Amygdala (tissue), 56 donors: ENCODE data around the gene RALBP1.

Experiments used
- DNase-seq, 56 donors: peaks; one replicate each; lab custom pipeline; 2025; lab: John Stamatoyannopoulos, UW

Gene RALBP1

DNA sequence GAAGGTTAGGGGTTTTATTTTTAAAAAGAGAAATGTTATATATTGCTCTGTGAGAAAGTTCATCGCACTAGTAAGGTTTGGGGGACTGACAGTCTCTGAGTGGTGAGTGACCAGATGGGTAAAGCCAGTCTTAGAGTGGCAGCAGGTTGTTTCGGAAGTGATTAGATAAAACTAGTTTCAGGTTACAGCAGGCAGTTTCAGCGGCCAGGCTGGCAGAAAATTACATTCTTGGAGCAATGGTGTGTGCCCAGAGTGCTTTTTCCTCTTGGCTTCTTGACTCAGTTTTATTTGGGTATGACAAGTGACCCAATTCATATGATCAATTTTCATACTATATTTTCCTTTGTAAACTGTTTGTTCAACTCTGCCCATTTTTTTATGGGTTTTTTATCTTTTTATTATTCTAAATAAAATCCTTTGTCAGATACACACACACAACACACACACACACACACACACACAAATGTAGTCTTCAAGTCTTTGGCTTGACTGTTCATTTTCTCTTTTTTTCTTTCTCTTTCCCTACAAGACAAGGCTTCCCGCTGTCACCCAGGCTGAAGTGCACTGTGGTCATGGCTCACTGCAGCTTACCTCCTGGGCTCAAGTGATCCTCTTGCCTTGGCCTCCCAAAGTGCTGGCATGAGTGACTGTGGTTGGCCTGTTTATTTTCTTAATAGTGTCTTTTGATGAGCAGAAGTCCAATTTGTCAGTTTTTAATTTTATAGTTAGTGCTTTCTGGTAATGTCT lies 30.9 kb downstream of the RALBP1 start:
- DNase-seq: no peak

DNA sequence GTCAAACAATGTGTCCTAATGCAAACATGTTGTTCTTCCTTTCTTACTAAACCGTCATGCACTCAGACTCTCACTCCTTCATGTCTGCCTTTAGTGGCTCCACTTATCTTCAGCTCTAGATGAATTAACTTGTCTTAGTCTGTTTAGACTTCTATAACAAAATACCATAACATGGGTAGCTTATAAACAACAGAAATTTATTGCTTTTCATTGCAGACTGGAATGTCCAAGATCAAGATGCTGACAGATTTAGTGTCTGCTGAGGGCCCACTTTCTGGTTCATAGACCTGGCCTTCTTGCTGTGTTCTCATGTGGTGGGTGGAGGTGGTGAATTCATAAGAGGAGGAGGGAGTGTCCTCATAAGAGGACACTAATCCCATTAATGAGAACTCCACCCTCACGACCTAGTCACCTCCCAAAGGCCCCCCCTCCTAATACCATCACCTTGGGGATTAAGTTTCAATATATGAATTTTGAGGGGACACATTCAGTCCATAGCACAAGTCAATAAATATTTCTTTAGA lies 32.3 kb downstream of the RALBP1 start:
- DNase-seq: no peak

DNA sequence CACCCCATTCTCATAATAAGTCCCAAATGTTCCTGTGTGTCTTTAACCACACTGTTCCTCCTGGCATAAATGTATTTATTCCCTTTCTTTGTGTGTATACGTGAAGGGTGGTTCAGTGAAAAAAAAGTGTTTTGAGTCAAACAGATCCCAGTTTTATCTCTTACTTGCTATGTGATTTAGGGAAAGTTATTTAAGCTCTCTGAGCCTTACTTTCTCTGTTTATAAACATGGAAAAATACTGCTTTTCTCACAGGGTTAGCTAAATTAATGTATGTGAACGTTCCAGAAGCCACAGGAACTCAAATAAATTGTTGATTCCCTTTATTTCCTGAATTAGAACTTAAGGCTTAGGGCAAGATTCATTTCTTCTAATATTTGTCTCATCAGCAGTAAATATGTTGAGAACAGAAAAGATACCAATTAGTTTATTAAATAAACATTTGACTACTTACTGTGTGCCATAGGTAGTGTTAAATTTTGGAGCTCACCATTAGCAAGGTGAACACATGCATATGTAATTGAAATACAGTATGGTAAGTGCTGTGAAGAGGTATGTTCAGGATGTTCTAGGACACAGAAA lies 33.2 kb downstream of the RALBP1 start:
- no peak for DNase-seq

DNA sequence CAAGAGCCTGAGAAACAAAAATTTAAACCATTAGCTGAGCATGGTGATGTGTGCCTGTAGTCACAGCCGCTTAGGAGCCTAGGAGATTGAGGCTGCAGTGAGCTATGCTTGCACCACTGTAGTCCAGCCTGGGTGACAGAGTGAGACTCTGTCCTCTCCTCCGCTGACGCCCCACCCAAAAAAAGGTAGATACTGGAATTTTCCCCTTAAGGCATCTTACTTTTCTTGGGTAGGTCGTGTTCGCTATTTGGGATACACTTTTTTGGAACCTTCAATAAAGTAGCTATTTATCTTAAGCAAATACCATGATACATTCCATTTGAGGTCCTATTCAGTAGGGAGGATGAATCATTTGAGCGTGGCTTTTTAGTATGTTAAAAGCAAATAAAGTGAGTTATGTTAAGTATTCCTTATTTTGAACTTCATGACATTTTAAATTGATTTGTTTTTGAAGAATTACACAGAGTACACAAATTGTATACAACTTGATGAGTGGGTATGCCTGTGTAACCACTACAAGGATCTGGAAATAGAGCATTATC lies 38.7 kb downstream of the RALBP1 start:
- no peak for DNase-seq

DNA sequence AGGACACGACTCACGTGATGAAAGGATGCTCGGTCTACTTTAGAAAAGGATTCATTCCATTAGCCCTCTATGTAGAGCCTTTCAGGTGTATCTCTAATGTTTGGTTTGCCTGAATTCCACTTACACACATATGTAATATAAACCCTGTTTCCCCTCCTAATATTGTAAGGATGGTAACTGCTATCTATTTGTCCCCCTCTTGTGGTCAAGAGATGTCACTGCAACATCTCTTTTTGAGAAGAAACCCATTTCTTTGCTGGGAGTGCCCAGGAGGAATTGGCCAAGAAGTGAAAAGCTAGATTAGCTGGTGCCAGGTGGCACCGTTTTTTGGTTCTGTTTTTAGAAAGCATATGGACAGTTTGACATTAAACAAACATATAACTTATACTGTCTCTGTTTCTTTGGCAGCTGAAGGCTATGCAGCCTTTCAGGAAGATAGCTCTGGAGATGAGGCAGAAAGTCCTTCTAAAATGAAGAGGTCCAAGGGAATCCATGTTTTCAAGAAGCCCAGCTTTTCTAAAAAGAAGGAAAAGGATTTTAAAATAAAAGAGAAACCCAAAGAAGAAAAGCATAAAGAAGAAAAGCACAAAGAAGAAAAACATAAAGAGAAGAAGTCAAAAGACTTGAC lies 41.2 kb downstream of the RALBP1 start:
- DNase-seq: peak in 1 of 56 donors; percentile 1

DNA sequence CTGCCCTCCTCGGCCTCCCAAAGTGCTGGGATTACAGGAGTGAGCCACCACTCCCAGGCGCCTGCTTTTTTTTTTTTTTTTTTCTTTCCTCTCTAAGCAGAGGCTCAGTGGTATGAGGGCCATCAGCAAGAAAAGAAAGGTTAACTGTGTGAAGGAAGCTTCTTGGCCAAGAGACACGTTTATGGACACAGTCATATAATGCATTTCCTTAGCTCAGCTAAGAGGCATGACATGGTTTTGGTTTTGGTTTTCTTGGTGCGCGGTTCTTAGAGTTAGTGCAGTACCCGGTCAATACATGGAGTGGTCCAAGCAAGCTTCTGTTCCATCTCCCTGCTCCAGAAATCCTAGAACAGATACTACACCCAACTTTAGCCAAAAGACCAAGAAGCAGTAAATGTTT lies 42.6 kb downstream of the RALBP1 start:
- no peak for DNase-seq

DNA sequence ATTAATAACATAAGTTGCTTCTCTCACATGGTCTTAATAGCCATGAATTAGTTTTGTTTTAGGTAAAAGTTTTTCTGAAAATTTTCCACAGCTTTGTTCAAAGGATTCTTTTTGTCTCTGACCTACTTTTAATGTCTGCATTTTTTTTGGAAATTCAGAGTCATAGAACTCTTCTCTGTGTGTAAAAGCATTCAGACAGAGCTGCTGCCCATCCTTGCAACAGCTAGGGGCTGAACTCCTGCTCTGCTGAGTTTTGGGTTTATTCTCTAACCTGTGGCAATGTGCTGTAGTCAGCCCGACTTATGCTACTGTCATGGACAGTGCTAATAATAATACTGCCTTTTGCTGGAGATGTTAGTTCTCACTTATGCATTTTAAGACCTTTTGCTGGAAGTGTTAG lies 44.1 kb downstream of the RALBP1 start:
- DNase-seq: no peak

DNA sequence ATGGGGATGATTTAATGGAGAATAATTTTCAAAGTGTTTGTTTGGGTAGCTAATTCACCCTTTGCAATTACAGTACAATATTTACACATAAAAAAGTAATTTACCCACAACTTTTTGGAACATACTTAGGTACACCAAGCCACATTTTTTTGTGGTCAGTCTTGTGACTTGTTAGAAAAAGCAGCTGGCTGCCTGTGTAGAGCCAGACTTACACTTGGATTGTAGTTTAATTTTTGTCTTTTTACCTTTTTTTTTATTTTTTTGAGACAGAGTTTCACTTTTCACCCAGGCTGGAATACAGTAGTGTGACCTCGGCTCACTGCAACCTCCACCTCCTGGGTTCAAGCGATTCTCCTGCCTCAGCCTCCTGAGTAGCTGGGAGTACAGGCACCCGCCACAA lies 45.4 kb downstream of the RALBP1 start:
- DNase-seq: no peak

DNA sequence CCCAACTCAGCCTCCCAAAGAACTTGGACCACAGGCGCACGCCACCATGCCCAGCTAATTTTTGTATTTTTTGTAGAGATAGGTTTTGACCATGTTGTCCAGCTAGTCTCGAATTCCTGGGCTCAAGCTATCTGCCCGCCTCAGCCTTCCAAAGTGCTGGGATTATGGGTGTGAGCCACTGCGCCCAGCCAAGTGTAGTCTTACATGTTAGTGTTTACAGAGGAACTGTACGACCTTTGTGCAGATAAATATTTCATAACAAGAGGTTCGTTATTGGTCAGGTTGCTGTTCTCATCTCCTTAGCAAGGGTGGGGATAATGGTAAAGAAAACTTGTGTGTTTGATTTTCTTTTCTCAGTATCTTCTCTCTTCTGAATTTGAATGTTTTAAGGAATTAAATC lies 46.5 kb downstream of the RALBP1 start:
- no peak for DNase-seq

DNA sequence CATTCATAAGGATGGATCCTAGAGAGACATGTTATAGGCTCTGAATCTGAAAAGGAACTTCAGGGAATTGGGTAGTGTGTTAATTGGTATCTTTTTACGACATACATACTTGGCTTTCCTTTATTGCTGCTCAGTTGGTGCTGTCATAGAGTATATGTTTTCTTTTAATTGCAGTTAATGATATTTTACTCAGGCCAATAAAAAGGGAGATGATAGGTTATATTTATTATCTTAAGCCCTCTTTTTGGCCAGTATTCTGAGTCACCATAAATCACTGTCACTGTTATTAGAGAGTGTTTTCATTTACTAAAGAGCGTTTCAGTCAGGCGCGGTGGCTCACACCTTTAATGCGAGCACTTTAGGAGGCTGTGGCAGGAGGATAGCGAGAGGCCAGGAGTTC lies 47.6 kb downstream of the RALBP1 start:
- DNase-seq: no peak

DNA sequence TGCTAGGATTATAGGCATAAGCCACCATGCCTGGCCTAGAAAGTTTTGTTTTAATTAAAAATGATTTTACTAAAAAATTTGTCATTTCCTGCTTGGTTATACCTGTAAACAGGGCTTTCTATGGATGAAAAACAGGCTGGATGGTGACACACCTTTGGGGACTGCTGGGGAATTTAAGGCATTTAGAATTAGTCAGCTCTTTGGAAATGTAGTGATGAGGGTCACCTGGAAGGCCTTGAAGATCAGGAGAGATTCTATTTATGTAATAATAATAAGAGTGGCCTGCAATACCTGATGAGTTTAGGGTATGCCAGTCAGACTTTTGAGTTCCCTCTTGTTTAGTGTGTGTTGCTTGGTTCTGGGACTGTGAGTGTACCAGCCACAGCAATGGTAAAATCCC lies 51.1 kb downstream of the RALBP1 start:
- no peak for DNase-seq

DNA sequence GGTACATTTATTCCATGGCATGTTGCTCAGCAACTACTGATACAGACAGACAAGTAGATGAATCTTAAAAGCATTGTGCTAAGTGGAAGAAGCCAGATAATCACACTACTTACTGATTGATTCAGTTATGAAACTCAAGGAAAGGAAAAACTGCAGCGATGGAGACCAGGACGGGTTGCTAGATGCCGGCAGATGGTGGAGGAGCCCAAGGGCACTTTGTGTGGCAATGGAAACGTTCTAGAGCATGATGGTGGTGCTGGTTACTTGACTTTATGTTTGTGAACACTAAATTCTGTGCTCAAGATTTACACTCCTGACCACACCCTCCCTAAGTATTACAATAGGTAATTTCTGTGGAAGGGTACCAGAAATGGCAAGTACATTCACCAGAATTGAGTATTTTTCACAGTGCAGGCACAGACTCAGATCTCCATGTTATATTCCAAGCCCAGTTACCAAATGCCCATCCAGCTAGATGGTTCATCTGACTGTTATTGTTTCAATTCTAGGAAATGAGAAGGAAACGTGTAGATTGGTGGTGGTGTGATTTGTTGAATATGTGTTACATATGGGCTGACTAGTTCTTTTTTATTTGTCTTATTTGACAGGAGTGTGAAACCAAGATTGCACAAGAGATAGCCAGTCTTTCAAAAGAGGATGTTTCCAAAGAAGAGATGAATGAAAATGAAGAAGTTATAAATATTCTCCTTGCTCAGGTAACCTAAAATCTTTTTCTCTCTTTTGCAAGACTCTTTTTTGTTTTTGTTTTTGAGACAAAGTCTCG lies 55.1 kb downstream of the RALBP1 start:
- no peak for DNase-seq

DNA sequence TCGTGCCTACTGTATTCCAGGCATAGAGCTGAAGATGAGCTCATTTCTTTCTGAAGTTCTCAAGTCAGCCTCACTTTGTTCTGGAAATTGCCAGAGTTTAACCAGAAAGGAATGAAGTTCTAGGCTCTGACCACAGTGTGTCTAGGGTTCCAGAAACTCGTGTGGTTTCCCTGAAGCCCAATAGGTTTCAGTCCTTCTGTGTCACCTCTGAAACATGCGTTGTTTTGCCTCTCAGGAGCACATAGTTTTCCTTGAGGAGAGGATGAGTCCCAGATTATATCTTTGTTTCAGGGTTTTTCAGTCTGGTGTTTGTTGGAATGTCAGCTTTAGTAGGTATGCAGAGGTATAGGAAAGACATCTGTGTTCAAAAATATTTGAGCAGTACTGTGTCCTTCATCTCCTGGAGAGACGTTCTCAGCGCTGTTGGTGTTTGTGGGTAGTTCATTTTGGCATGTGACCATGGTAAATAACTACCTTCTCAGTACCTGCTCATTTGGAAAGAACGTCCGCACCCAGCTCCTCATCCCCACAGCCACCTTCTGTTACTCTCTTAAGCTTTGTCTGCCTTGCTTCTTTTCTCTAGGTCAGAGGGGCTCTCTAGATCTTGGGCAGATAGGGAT lies 56.6 kb downstream of the RALBP1 start:
- DNase-seq: no peak

DNA sequence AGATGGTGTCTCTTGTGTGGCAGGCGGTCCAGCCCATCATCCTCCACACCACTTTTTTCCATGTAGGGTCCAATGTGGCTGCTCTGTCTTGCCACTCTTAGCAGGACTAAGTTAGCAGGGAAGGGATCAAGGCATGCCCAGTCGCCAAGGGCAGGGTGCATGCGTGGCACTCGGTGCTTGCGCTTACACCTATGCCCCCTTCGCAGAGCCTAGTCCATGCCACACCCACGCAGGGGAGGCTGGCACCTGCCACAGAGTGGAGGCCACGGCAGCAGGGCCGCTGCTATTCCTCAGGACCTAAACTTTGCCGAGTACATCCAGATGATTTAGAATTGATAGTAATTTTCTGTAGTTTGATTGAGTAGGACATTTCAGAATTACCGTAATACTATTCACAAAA lies 59.5 kb downstream of the RALBP1 start:
- DNase-seq: no peak

DNA sequence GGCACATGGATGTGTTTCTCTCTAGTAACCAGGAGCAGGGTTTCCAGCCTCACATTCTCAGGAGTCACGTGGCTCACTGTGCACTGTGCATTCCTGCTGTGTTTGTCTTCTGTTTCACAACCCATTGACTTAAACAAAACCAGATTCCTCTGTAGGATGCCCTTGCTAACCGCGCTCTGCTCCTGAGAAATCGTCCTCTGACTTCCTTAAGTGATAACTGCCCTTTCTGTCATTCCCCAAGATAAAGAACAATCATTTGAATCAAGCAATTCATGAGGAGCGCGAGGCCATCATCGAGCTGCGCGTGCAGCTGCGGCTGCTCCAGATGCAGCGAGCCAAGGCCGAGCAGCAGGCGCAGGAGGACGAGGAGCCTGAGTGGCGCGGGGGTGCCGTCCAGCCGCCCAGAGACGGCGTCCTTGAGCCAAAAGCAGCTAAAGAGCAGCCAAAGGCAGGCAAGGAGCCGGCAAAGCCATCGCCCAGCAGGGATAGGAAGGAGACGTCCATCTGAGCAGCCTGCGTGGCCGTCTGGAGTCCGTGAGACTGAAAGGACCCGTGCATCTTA lies 60.2 kb downstream of the RALBP1 start:
- peak in 41 of 56 donors; percentile 4 to 77 (median 32) for DNase-seq

DNA sequence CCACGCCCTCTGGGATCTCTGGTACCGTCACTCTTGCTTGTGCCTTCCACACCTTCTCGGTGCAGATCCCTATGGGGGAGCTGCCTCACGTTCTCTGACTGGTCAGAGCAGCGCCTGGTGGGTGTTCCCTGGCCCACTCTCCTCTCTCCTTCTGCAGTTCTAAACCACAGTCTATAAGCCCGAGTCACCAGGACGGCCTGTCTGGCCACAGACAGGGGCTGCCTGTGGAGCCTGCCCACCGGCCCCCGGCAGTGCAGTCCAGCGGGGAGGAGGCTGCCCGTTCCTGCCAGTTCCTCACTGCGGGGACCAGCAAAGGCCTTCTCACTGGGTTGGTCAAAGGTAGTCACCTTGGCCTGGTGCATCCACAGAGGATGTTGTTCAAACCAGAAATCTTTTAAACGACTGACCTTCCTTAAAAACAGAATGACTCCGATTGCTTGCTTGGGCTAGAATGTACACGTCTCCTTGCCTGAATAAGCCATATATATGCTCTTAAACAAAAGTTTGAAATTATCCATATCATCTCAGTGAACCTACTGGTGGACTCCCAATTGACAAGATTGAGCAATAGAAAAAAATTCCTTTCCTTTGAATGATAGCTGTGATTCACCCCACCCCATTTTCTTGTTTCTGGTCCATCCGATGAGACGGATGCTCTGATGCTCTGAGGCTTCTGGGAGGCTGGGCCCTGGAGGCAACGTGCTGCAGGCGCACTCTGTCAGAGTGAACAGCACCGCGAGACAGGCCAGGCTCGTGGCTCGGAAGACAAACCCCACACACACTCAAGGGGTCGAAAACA lies 61.2 kb downstream of the RALBP1 start:
- DNase-seq: no peak

DNA sequence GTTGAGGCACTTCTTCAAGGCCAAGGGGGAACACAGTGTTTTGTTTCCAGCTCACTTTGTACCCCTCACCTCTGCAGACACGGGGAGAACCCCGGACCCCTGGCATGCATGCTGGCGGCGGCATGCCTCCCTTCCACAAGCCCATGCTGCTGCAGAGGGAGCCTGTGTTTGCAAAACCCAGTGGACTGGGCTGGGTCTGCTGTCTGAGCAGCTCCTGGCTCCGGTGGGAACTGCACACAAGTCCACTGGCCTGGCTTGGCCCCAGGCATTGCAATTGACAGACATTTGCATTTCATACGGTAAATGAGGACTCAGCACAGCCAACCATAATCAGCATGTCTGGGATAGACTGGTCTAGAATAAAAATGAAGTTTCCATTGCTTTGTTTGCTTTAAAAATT lies 62.4 kb downstream of the RALBP1 start:
- no peak for DNase-seq

DNA sequence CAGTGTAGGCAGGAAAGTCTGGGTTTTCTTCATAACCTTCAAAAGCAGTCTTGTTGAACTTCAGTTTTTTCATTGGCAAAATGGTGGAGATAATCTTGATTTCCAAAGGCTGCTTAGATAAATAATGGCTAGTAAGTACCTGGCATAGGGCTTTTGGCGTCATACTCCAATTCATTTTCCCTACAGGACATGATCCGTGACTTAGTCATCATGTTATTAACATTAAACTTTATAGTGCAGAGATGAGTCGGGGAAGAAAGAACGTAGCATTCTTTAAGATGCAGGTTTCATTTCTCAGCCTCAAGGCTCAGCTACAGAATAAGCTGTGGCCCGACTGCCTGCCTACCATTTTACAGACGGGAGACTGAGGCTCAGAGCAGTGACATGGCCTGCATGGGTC lies 64.0 kb downstream of the RALBP1 start:
- DNase-seq: no peak

DNA sequence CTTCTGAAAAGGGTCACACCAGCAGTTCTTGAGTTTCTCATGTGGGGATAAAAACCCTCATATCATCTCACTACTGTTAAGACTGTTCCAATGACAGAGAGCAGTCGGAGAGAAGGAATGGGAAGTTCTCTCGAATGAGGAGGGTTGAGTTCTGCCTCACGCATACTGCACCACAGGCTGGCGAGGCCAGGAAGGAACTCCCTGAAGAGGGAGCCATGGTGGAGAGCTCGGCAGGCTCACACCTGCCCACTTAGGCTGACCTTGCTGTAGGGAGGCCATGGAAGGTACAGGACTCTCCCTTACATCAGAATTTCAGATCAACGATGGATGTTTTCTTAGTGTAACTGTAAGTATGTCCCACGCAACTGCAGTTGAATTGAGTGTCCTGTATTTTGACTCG lies 64.6 kb downstream of the RALBP1 start:
- DNase-seq: no peak
